Measurements from ENCODE around the gene RAB1B. TPM values are rescaled to one million over a fixed set of nuclear protein-coding genes. Genes with fewer than 3 reads are reported as not detected.

The RAB1B gene
- total and polyA plus RNA-seq, 2 experiments from 2014 or later = 17.3 to 103 TPM

- DNase-seq (ENCODE audit: low read depth in 1 of 2, low spot score in 1 of 2) = no peak
- peaks cover 47% of the 10 kb centered on the region for H3K27me3 ChIP-seq
- no peaks in the 10 kb centered on the region for H3K4me1 ChIP-seq (ENCODE audit: low read depth)
- H3K27ac ChIP-seq = no peak overlapping the region
- H3K36me3 ChIP-seq = no peaks in the 10 kb centered on the region
- H3K9me3 ChIP-seq (ENCODE audit: low read depth) = no peaks in the 10 kb centered on the region
- H3K4me3 ChIP-seq = no peak overlapping the region
- TF ChIP-seq CTCF (IDR thresholded peaks at IDR 0.05; ENCODE audit: low read depth, low read length) = no peak
Measured at GRCh38 chr11:66294626-66295620, 26.5 kb downstream of the RAB1B start.

GRCh38 chr11:66297610-66298009, 29.2 kb downstream of the RAB1B start:
- no peak for TF ChIP-seq CTCF (IDR thresholded peaks at IDR 0.05; ENCODE audit: low read depth, low read length)

GRCh38 chr11:66299186-66299585, 30.7 kb downstream of the RAB1B start:
- peaks cover 10% of the 10 kb centered on the region for H3K27me3 ChIP-seq
- H3K36me3 ChIP-seq = no peaks in the 10 kb centered on the region
- no peak for TF ChIP-seq CTCF (IDR thresholded peaks at IDR 0.05; ENCODE audit: low read depth, low read length)
- H3K4me1 ChIP-seq (ENCODE audit: low read depth) = no peaks in the 10 kb centered on the region
- no peak overlapping the region for H3K4me3 ChIP-seq
- no peak for DNase-seq (ENCODE audit: low read depth in 1 of 2, low spot score in 1 of 2)
- H3K27ac ChIP-seq = no peak overlapping the region
- H3K9me3 ChIP-seq (ENCODE audit: low read depth) = no peaks in the 10 kb centered on the region

More at GRCh38 chr11:66297610-66298009, 29.2 kb downstream of the RAB1B start:
- peaks cover 25% of the 10 kb centered on the region for H3K27me3 ChIP-seq
- no peaks in the 10 kb centered on the region for H3K4me1 ChIP-seq (ENCODE audit: low read depth)
- no peak overlapping the region for H3K27ac ChIP-seq
- H3K36me3 ChIP-seq = no peaks in the 10 kb centered on the region
- no peak for DNase-seq (ENCODE audit: low read depth in 1 of 2, low spot score in 1 of 2)
- no peak overlapping the region for H3K4me3 ChIP-seq
- no peaks in the 10 kb centered on the region for H3K9me3 ChIP-seq (ENCODE audit: low read depth)

DNA sequence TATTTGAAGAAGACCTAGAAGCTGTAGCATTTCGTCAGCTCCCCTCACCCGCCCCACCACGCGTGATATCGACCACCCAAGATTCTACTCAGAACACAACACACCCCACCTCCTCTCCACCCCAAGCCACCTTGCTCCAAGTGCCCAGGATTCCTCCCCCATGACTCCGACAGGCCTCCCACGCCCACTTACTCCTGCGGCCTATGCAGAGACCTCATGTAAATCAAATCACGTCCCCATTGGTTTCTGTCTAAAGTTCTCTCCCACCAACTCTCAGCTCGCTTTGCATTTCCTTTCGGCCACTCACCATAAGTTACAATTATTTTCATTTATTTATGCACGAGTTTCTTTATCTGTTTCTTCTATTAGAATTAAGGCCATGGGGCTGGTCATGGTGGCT, 34.2 kb downstream of the RAB1B start:
- H3K36me3 ChIP-seq = no peaks in the 10 kb centered on the region
- H3K9me3 ChIP-seq (ENCODE audit: low read depth) = no peaks in the 10 kb centered on the region
- TF ChIP-seq CTCF (IDR thresholded peaks at IDR 0.05; ENCODE audit: low read depth, low read length) = no peak
- no peak for DNase-seq (ENCODE audit: low read depth in 1 of 2, low spot score in 1 of 2)
- H3K4me1 ChIP-seq (ENCODE audit: low read depth) = no peaks in the 10 kb centered on the region
- no peak overlapping the region for H3K27ac ChIP-seq
- H3K4me3 ChIP-seq = no peak overlapping the region
- H3K27me3 ChIP-seq = no peaks in the 10 kb centered on the region

DNA sequence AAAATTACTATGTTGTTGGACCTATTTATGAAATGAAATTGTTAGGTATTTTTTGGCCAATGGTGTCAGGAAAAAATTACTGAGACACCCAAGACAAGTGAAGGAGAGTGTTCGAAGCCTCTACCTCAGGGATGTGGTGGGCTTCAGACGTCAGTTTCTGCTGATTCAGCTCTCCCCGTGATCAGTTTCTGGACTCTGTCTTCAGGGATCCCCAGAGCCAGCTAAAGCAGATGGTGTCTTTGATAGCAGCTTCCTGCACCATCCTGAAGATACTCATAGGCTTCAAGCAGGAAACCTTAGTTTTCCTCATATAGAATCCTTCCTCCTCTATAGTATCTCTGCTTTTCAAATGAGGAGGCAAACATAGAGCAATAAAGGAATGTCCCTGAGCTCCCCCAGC, 41.0 kb downstream of the RAB1B start:
- no peak for DNase-seq (ENCODE audit: low read depth in 1 of 2, low spot score in 1 of 2)
- Histone ChIP-seq H3K36me3 (no peaks in the 10 kb centered on the region), H3K9me3 (ENCODE audit: low read depth) (no peaks in the 10 kb centered on the region), H3K27me3 (no peaks in the 10 kb centered on the region), H3K27ac (no peak overlapping the region), H3K4me3 (no peak overlapping the region), H3K4me1 (ENCODE audit: low read depth) (peaks cover 12% of the 10 kb centered on the region)
- no peak for TF ChIP-seq CTCF (IDR thresholded peaks at IDR 0.05; ENCODE audit: low read depth, low read length)

Data from cardiac muscle cell (in vitro differentiated cells and primary cell).